ENCODE data around the gene FRG2.
"Not testable (repeated sequence)": the region's sequence is repeated elsewhere in the genome, so short reads cannot be mapped to it uniquely, and the experiment has no call there.

FRG2 gene

GRCh38 chr4:190027156-190027555 lies at the start of gene FRG2:
FRG2 (minus strand) TSS chr4:190027256; CDS start chr4:190027204, 52 bp downstream.
- DNase-seq (ENCODE audit: low read depth in 2 of 2): not testable (repeated sequence)

DNA sequence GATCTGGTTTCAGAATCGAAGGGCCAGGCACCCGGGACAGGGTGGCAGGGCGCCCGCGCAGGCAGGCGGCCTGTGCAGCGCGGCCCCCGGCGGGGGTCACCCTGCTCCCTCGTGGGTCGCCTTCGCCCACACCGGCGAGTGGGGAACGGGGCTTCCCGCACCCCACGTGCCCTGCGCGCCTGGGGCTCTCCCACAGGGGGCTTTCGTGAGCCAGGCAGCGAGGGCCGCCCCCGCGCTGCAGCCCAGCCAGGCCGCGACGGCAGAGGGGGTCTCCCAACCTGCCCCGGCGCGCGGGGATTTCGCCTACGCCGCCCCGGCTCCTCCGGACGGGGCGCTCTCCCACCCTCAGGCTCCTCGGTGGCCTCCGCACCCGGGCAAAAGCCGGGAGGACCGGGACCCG lies 41.3 kb upstream of the FRG2 start:
- not testable (repeated sequence) for DNase-seq (ENCODE audit: low read depth in 2 of 2)

- DNase-seq (ENCODE audit: low read depth in 2 of 2): not testable (repeated sequence)
These were observed 37.7 kb upstream of the FRG2 start for GRCh38 chr4:190064805-190065204.

- DNase-seq (ENCODE audit: low read depth in 2 of 2): not testable (repeated sequence)
These were observed 37.3 kb upstream of the FRG2 start, which contains the start of gene DBET for GRCh38 chr4:190064342-190064741. DBET (plus strand) TSS chr4:190064502.

GRCh38 chr4:190058997-190059396 lies 31.9 kb upstream of the FRG2 start:
- not testable (repeated sequence) for DNase-seq (ENCODE audit: low read depth in 2 of 2)

DNA sequence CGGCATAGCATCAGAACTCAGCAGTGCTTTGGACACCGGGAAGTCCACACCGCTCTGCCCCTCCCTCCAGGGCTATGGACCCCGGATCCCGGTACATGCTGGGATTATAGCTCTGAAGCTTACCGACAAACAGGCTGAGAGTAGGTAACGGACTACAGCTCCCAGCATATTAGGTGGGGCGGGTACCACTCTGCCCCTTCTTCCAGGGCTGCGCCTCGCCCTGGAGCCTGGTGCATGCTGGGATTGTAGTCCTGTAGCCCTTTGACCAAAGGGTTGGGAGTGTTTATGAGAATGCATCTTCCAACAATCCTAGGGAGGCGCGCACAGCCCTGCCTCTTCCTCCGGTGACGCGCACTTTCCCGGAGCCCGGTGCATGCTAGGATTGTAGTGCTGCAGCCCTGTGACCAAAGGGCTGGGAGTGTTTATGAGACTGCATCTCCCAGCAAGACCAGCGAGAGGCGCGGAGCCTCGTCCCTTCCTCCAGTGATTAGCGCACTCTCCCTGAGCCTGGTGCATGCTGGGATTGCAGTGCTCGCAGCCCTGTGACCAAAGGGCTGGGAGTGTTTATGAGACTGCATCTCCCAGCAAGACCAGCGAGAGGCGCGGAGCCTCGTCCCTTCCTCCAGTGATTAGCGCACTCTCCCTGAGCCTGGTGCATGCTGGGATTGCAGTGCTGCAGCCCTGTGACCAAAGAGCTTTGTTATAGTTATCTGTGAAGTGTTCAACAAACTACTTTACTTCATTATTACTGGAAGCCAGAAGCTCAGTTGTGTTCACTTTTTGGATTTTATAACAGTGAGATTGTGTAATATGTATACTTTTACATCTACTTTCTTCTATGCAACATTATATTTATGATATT lies 22.6 kb upstream of the FRG2 start:
- not testable (repeated sequence) for DNase-seq (ENCODE audit: low read depth in 2 of 2)

GRCh38 chr4:190047627-190048026 lies 20.6 kb upstream of the FRG2 start:
- not testable (repeated sequence) for DNase-seq (ENCODE audit: low read depth in 2 of 2)

- not testable (repeated sequence) for DNase-seq (ENCODE audit: low read depth in 2 of 2)
These were observed 13.8 kb upstream of the FRG2 start for GRCh38 chr4:190040873-190041272.

DNA sequence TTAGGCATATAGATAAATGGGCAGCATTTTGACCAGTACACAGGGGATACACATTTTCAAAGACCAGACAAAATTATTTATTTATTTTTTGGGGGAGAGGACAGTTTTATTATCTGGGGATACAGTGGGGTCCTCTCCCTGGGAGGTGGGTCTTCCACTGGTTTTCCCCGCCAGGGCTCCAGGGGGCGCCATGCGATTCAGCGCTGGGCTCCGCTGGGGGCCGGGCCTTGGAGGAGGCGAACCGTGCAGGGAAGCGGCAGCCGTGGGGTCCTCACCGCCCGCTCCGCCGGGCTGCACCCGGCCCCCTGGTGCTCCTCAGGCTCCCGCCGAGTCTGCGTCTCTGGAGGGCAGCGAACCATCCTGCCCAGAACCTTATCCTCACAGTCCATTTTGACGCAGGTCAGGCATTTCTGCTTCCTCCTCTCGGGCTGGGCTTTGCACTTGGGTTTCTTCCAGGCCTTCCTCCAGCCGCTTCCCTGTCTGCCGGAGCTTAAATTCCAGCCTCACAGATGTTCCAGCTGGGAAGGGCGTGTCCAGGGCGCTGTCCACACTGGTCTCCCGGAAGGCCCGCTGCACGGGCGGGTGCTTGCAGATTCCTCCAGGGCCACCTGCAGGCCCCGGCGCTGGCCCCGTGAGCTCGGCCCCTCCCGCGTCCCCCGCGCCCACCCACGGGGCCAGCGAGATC lies 10.8 kb upstream of the FRG2 start:
- not testable (repeated sequence) for DNase-seq (ENCODE audit: low read depth in 2 of 2)

- DNase-seq (ENCODE audit: low read depth in 2 of 2): not testable (repeated sequence)
These were observed 4.2 kb upstream of the FRG2 start for GRCh38 chr4:190031264-190031663.

GRCh38 chr4:190022614-190023281 lies 4.3 kb downstream of the FRG2 start:
- DNase-seq (ENCODE audit: low read depth in 2 of 2): not testable (repeated sequence)

GRCh38 chr4:190021973-190022372 lies 5.1 kb downstream of the FRG2 start:
- not testable (repeated sequence) for DNase-seq (ENCODE audit: low read depth in 2 of 2)

- no peak for DNase-seq (ENCODE audit: low read depth in 2 of 2)
These were observed 6.0 kb downstream of the FRG2 start for GRCh38 chr4:190020790-190021717.

- not testable (repeated sequence) for DNase-seq (ENCODE audit: low read depth in 2 of 2)
These were observed 7.1 kb downstream of the FRG2 start for GRCh38 chr4:190019859-190020463.

DNA sequence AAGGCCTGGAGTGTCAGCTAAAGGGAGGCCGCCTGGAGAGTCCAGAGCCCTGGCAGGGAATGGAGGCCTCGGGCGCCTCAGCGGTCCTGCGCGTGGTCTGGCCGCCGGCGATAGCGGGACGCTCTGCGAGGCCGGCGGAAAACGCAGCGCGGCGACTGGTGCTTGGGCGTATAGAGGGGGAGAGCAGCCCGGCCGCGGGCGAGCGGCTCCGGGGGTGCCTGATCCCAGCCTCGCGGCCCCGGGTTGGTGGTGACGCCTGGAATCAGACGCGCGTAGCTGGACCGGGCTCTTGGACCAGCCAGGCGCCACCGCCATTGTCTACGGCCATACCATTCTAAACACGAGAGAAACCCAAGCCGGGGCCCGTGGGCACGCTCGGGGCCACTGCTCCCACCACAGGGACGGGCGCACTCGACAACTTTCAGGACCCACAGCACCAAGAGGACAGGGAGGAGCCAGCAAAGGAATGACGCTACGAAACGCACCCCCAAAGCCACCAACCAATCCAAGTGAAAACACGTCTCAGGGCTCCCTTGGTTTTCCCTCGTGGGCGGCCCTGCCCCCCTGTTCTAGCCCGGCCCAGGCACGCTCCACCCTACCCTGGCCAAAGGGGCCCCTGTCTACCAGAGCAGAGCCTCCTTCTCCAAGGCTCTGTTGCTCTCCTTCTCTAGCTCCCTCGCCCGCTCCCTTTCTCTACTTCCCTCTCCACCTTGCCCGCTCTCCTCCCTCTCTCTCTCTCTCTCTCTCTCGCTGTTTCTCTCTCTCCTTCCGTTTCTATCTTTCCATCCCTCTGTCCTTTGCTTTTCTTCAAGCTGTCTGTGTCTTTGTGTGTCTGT lies 7.8 kb downstream of the FRG2 start:
- DNase-seq (ENCODE audit: low read depth in 2 of 2): no peak

DNA sequence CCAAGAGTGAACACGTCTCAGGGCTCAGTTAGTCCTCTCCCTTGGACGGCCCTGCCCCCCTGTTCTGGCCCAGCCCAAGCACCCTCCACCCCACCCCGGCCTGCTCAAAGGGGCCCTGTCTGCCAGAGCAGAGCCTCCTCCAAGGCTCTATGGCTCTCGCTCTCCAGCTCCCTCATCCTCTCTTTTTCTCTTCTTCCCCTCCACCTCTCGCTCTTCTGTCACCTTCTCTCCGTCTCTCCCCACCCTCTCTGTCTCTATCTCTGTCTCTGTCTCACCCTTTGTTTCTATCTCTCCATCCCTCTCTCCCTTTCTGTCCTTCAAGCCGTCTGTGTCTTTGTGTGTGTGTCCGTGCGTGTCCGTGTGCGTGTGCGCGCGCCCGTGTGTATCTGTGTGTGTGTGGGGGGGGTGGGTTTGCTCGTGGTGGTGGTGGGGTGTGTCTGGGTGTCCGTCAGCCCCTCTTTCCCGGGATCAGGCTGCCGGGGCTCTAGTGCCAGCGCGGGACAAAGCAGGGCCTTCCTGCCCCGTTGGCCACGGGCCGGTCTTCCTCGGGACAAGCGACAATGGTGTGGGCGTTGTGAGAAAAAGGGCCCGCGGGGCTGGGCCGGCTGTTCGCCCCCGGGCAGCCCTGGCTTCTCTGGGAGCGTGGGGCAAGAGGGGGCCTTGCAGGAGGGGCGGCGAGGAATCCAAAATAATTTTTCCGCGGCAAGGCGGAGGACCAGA lies 8.7 kb downstream of the FRG2 start:
- DNase-seq (ENCODE audit: low read depth in 2 of 2): no peak

GRCh38 chr4:190017357-190018200 lies 9.5 kb downstream of the FRG2 start:
- no peak for DNase-seq (ENCODE audit: low read depth in 2 of 2)

All from stimulated activated CD8-positive, alpha-beta memory T cell treated with anti-CD3 and anti-CD28 coated beads, Interleukin-15, amount 100 ng/mL, for 4 hours (primary cell).